Large intestine (tissue), 3 donors: Measurements from ENCODE around the gene DOK3. TPM values are rescaled to one million over a fixed set of nuclear protein-coding genes. Genes with fewer than 3 reads are reported as not detected.

Experiments
- DNase-seq, 2 donors: peaks; one replicate each; pipeline versions ENCODE4 v3.0.0 to v3.0.0-alpha.2; 2013
- H3K27ac ChIP-seq: one replicate; pipeline ENCODE4 v1.5.1; 2013; ENCODE audit warnings: low read length
- H3K27me3 ChIP-seq: 2 replicates; pipeline ENCODE4 v1.6.1; 2013; ENCODE audit warnings: low read length; ENCODE audit not compliant: control insufficient read depth, insufficient read depth
- H3K36me3 ChIP-seq: 2 replicates; pipeline ENCODE4 v1.6.1; 2013; ENCODE audit warnings: low read length; ENCODE audit not compliant: control insufficient read depth, insufficient read depth
- H3K4me1 ChIP-seq: one replicate; pipeline ENCODE4 v1.6.1; 2013; ENCODE audit warnings: low read length; ENCODE audit not compliant: control insufficient read depth, insufficient read depth
- H3K4me3 ChIP-seq: one replicate; pipeline ENCODE4 v1.5.1; 2013; ENCODE audit warnings: low read length
- H3K9me3 ChIP-seq: one replicate; pipeline ENCODE4 v1.6.1; 2013; ENCODE audit warnings: mild to moderate bottlenecking, low read depth, low read length, moderate library complexity; ENCODE audit not compliant: control insufficient read depth
- WGBS: methylation state at CpG from one replicate; pipeline ENCODE4 v1.1.5; 2013; ENCODE audit warnings: low lambda C conversion rate; ENCODE audit not compliant: insufficient coverage; 5-methylcytosine and 5-hydroxymethylcytosine counted together
- polyA plus RNA-seq: library from polyadenylated mRNA; unstranded; fragments of 120-200 nt; gene quantifications from one replicate; pipeline ENCODE4 v1.2.1, GENCODE V29; 2013

The DOK3 gene
- polyA plus RNA-seq, 1 donor, result 4.7 TPM

DNA sequence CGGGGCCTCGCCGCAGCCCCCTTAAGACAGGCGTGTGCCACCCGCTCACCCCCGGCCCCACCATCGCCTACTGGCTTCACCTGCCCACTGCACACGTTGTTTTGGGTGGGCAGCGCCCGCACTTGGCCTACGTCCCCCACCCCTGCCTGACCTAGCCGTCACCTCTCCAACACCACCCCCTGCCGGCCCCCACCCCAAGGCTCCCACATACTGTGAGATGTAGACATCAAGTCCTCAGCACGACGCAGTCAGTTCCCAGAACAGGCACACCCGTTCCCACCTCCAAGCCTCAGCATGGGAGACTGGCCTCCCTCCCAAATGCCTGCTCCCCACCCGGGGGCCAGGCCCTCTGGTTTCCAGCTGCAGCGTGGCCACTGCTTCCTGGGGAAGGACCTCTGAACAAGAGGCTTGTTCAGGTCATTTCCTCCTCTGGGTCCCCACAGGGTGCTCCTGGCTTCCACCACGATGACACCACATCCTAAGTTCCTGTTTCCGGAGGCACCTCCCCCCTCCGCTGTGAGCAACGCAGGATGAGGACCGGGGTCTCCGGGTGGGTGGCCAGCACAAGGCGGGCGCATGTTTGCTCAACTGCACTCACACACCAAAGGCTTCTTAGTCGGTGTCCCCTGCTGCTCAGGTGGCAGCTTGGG is 47.5 kb downstream of the DOK3 start:
- no CpG with 5 or more reads among the region's 27 CpGs for WGBS
- Histone ChIP-seq H3K4me1 (no peaks in the 10 kb centered on the region), H3K27ac (no peak overlapping the region), H3K27me3 (no peaks in the 10 kb centered on the region), H3K9me3 (peaks cover 6% of the 10 kb centered on the region), H3K36me3 (peaks cover 48% of the 10 kb centered on the region), H3K4me3 (no peak overlapping the region)
- no peak for DNase-seq

DNA sequence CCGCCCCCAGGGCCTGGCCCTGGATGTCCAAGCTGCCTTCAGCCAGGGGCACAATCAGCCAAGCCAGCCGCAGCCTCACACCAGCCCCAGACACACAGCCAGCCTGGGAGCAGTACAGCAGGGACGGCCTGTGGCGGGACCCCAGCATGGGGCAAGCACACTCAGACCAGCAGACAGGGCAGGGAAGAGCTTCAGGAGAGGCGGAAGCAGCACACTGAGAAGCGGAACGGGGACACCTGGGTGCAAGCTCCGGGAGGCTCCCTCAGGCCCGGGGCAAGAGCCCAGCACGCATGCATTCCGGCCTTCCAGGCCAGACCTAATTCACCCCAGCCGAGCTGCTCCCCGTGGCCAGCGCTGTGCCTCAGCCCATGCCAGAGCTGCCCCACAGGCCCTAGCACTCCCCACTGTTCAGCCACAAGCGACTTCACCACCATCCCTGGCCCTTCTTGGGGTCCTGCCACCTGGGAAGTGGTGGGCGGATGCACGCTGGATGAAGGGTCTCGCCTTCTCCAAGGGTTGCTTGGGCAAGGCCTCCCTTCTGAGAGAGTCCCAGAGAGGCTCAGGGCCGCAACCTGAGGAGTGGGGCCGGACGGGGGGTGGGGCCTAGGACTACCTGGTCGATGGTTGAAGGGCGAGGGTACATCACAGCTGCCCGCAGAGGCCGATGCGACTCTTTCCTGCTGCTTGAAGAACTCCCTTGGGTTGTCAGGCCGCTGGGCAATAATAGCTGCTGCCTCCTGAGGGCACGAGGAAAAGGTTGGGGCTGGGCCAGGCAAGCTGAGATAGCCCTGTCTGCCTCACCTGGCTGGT is 49.6 kb downstream of the DOK3 start:
- no CpG with 5 or more reads among the region's 28 CpGs for WGBS
- H3K36me3 ChIP-seq, result peaks cover 33% of the 10 kb centered on the region
- H3K4me1 ChIP-seq, result peaks cover 7% of the 10 kb centered on the region
- DNase-seq, result no peak
- H3K9me3 ChIP-seq, result peaks cover 3% of the 10 kb centered on the region
- H3K4me3 ChIP-seq, result no peak overlapping the region
- no peaks in the 10 kb centered on the region for H3K27me3 ChIP-seq
- H3K27ac ChIP-seq, result no peak overlapping the region

DNA sequence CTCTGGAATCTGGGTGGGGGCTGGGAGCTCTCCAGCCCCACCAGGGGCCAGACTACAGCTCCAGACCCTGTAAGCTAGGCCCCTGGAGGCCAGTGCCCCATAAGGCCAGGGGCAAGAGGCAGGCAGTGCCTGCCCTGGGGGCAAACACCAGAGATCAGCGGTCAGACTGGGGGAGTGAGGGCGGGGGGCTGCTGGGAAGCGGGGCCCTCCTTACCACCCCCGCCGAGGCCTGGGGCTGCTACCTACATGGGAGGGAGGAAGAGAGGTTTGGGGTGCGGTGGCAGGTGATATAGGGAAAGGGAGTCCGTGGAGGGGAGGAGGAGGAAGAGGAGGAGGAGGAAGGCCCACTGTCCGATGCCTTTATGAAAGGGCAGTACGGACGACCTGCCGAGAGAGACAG is 50.3 kb downstream of the DOK3 start:
- Histone ChIP-seq H3K4me1 (peaks cover 7% of the 10 kb centered on the region), H3K36me3 (peaks cover 33% of the 10 kb centered on the region), H3K9me3 (peaks cover 3% of the 10 kb centered on the region), H3K27ac (no peak overlapping the region), H3K27me3 (no peaks in the 10 kb centered on the region), H3K4me3 (no peak overlapping the region)
- no peak for DNase-seq
- WGBS, result no CpG with 5 or more reads among the region's 11 CpGs

DNA sequence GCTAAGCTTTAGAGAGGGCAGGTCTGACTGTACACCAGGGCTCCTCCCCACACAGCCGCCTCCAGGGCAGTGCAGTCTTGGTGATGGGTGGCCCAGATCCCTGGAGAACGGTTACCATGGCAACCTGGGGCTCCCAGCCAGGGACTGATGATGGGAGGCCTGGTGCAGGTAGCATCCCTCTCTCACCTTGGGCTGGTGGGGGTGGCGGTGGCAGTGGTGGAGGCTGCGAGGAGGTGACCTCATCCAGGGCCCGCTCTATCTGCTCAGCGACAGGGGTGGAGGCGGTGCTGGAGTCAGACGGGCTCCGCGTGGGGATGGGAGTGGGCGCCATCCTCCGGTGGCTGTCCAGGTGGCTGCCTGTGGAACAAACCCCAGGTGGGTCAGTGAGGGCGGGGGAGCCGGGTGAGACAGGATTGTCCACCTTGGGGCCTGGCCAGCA is 50.7 kb downstream of the DOK3 start:
- H3K27ac ChIP-seq, result no peak overlapping the region
- WGBS, result no CpG with 5 or more reads among the region's 14 CpGs
- H3K4me1 ChIP-seq, result peaks cover 11% of the 10 kb centered on the region
- no peak for DNase-seq
- H3K4me3 ChIP-seq, result no peak overlapping the region
- H3K36me3 ChIP-seq, result peaks cover 33% of the 10 kb centered on the region
- H3K27me3 ChIP-seq, result no peaks in the 10 kb centered on the region
- H3K9me3 ChIP-seq, result peaks cover 3% of the 10 kb centered on the region

DNA sequence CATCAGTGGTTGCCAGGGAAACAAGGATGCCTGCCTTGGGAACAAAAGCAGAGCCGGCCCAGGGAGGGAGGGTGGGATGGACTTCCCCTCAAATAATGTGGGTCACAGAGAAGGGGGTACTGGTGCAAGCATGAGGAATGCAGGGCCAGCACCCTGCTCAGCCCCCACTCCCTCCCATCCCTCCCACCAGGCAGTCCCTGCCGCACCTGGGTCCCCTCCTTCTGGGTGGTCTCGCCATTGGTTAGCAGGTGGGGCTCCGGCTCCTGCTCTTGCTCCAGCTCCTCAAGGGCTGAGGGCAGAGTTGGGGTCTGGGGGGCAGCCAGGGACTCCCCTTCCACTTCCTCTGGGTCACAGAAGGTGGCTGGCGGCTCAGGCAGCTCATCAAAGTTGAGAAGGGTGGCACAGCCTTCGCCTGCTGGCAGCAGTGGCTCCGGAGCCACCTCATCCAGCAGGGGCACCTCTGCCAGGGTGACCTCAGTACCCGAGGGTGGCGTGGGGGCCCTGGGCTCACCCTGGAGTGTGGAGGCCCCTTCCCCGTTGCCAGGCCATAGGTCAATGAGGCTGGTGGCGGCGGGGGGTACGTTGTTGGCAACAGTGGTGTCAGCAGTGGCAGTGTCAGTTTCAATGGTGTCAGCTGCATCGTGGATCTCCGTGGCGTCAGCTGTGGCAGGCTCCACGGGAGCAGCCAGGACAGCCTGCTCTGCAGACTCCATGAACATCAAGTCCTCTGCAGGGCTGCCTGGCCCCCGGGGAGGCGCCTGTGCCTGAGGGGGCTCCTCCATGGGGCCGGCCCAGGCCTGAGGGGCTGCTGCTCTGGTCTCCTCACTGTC is 51.6 kb downstream of the DOK3 start:
- H3K9me3 ChIP-seq, result peaks cover 3% of the 10 kb centered on the region
- no CpG with 5 or more reads among the region's 20 CpGs for WGBS
- H3K27me3 ChIP-seq, result peaks cover 7% of the 10 kb centered on the region
- no peak overlapping the region for H3K27ac ChIP-seq
- peaks cover 15% of the 10 kb centered on the region for H3K4me1 ChIP-seq
- H3K36me3 ChIP-seq, result peaks cover 31% of the 10 kb centered on the region
- H3K4me3 ChIP-seq, result no peak overlapping the region
- no peak for DNase-seq

DNA sequence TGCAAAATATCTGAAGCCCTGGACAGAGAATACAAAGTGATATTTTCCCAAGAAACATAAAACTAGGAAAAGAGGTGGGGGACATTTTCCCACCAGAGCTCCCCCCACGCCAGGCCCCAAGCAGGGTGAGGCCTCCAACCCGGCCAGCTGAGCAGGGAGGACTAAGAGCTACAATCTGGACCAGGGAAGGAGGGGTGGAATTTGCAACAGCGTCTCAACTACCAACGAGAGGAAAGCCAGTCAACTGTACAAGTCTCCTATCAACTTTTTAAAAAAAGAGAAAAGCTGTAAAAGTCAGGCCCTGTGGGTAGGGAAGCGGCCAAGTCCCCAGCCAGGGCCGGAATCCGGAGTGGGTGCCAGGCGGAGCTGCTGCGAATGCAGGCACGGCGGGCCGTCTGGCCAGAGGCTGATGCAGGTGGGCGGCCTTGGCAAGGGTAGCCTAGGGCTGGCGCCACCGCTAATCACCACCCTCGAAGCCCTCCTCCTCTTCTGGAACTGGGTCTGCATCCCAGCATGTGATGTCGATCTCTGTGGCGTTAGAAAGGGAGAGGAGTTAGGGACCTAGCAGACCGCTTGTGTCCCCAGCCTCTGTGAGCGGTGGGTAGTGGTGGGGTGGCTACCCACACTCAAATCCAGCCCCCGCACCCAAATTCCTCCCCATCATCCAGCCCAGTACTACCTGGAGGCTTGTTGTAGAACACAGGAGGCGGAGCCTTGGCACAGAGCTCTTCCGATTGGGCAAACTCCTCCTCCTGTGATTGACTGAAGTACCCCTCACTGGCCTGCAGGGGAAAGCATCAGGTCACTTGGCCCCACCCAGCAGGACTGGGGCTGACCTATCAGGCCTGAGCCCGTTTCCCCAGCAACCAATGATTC is 52.4 kb downstream of the DOK3 start:
- no peak overlapping the region for H3K4me3 ChIP-seq
- peaks cover 7% of the 10 kb centered on the region for H3K27me3 ChIP-seq
- WGBS, result no CpG with 5 or more reads among the region's 24 CpGs
- peaks cover 31% of the 10 kb centered on the region for H3K36me3 ChIP-seq
- H3K27ac ChIP-seq, result no peak overlapping the region
- peaks cover 3% of the 10 kb centered on the region for H3K9me3 ChIP-seq
- H3K4me1 ChIP-seq, result peaks cover 15% of the 10 kb centered on the region
- DNase-seq, result peak; percentile 80 to 84

DNA sequence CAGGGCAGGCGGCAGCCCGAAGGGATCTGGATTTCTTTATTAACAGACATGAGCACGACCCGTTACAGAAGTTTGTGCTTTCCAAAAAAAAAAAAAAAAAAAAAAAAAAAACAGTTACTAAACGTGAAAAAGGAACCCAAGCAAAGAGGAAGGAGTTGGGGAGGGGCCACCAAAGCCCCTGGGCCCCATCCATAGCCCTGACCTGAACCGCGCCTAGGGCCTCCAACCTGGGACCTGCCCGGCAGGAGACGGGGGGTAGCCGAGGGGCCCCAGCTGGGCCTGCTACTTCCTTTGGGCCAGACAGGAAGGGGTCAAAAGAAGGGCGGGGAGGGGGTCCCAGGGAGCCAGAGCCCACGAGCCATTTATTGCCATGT is 53.0 kb downstream of the DOK3 start:
- DNase-seq, result no peak
- Histone ChIP-seq H3K4me1 (peaks cover 15% of the 10 kb centered on the region), H3K27me3 (peaks cover 7% of the 10 kb centered on the region), H3K36me3 (peaks cover 31% of the 10 kb centered on the region), H3K27ac (no peak overlapping the region), H3K4me3 (no peak overlapping the region), H3K9me3 (peaks cover 3% of the 10 kb centered on the region)
- WGBS, result 0% methylated on average over 2 of the region's 12 CpGs

DNA sequence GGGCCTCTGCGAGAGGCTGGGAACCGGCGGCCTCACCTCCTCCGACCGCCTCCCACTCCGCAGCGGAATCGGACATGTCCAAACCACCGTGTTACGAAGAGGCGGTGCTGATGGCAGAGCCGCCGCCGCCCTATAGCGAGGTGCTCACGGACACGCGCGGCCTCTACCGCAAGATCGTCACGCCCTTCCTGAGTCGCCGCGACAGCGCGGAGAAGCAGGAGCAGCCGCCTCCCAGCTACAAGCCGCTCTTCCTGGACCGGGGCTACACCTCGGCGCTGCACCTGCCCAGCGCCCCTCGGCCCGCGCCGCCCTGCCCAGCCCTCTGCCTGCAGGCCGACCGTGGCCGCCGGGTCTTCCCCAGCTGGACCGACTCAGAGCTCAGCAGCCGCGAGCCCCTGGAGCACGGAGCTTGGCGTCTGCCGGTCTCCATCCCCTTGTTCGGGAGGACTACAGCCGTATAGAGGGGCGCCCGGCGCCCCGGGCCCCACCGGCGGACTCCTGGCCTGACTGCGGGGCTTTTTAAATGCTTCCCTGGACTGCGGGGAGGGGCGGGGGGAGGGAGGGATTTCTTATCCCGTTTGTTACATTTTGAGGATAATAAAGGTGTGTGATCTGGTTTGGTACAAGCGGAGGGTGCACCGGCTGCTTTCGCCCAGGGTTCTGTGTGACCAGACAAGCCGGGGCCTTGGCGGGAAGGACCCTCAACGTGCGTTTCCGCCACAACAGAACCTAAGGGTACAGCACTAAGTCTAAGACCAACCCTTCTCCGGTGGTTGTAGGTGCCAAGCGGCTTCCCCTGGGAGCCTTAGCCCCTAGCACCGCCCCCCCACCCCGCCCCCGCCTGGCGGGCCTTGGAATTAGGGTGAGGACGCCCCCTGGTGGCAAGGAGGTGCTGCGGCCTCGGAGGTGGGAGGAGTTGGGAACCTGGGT is 53.7 kb downstream of the DOK3 start:
- peak; percentile 85 to 86 for DNase-seq
- WGBS, result no CpG with 5 or more reads among the region's 76 CpGs

DNA sequence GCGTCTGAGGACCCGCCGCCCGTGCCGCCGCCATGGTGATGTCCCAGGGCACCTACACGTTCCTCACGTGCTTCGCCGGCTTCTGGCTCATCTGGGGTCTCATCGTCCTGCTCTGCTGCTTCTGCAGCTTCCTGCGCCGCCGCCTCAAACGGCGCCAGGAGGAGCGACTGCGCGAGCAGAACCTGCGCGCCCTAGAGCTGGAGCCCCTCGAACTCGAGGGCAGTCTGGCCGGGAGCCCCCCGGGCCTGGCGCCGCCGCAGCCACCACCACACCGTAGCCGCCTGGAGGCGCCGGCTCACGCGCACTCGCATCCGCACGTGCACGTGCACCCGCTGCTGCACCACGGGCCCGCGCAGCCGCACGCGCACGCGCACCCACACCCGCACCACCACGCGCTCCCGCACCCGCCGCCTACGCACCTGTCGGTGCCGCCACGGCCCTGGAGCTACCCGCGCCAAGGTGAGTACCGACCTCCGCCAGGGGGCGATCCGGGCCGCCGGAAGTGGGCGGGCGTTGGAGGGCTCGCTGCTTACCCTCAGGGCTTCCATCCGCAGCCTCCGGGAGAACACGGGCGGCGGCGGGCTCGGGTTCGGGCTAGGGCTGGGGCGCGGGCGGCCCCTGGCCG is 54.5 kb downstream of the DOK3 start:
- H3K4me3 ChIP-seq, result peak overlapping the region; percentile 56
- peaks cover 7% of the 10 kb centered on the region for H3K27me3 ChIP-seq
- H3K9me3 ChIP-seq, result peaks cover 3% of the 10 kb centered on the region
- peaks cover 15% of the 10 kb centered on the region for H3K4me1 ChIP-seq
- H3K36me3 ChIP-seq, result peaks cover 27% of the 10 kb centered on the region
- H3K27ac ChIP-seq, result peak overlapping the region; percentile 68
- DNase-seq, result peak; percentile 85 to 92
- WGBS, result no CpG with 5 or more reads among the region's 80 CpGs

More for the DNA sequence above, 53.7 kb downstream of the DOK3 start:
- H3K4me3 ChIP-seq, result peak overlapping the region; percentile 56
- H3K4me1 ChIP-seq, result peaks cover 15% of the 10 kb centered on the region
- H3K36me3 ChIP-seq, result peaks cover 31% of the 10 kb centered on the region
- H3K27ac ChIP-seq, result peak overlapping the region; percentile 68
- peaks cover 3% of the 10 kb centered on the region for H3K9me3 ChIP-seq
- H3K27me3 ChIP-seq, result peaks cover 7% of the 10 kb centered on the region
